ENCODE data around the gene DGKD. TPM values are rescaled to one million over a fixed set of nuclear protein-coding genes. Genes with fewer than 3 reads are reported as not detected.
A peak's percentile ranks its signal among the peaks of the same experiment; 100 is the strongest.

DGKD gene
- total and polyA plus RNA-seq, 9 of the 15 experiments (the other 6 are each of a cell fraction or from before 2014, with no cell fraction given) = 0.52 to 29.5 (median 10.6) TPM

DNA sequence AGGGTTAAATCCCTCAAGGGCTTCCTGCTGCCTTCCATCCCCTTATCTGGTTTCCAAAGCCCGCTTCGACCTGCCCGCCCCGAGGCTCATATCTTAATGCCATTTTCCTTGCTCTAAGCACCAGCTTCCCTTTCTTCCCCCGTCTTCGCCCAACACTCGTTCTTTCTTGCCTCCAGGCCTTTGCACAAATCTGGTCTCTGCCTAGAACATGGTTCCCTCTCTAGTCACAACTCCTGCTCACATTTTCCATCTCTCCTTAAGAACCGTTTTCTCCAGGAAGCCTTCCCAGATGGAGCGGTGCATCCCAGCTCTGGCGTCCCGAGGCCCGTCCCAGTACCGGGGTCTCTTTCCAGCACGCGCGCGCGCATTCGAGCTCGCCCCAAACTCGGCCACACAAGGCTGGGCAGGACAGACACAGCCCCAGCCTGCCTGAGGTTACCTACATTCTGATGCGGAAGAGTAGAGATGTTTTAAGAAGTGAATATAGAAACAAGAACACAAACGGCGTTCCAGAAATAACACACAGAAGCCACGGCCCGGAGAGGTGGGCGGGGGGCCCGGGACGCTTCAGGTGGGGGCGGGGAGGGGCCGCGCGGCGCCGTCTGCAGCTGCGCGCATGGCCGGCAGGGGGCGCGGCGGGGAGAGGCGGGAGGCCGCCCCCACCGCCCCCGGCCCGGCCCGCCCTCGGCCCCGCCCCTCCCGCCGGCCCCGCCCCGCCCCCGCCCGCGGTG lies at the start of gene DGKD (continued):
- TF ChIP-seq MAZ (CRISPR knock-in tag; conservative IDR thresholded peaks at IDR 0.05 in 1 of 2, IDR thresholded peaks at IDR 0.05 in 1 of 2) (no peak), EZH2 (IDR thresholded peaks at IDR 0.05; ENCODE audit: borderline replicate concordance, low read depth, low read length) (no peak), NR2C2 (CRISPR knock-in tag; IDR thresholded peaks at IDR 0.05) (no peak), NR2C2 (tag; IDR thresholded peaks at IDR 0.05) (peak; percentile 45), SMAD4 (CRISPR knock-in tag; conservative IDR thresholded peaks at IDR 0.05) (no peak), LEF1 (IDR thresholded peaks at IDR 0.05) (peak; percentile 39; the same call in 1 of the 2 replicates), DNMT1 (IDR thresholded peaks at IDR 0.05) (no peak), TAL1 (IDR thresholded peaks at IDR 0.05) (peak; percentile 61; the same call in 1 of the 2 replicates), FOXP4 (CRISPR knock-in tag; IDR thresholded peaks at IDR 0.05; ENCODE audit: borderline replicate concordance) (no peak), TRIM25 (IDR thresholded peaks at IDR 0.05; ENCODE audit: borderline replicate concordance) (no peak), SMAD1 (IDR thresholded peaks at IDR 0.05; ENCODE audit: low read depth, low read length, partially characterized antibody) (no peak), ZNF24 (IDR thresholded peaks at IDR 0.05) (no peak), CSDE1 (IDR thresholded peaks at IDR 0.05) (no peak), IRF2 (CRISPR knock-in tag; IDR thresholded peaks at IDR 0.05) (no peak), CBFA2T2 (conservative IDR thresholded peaks at IDR 0.05) (no peak), L3MBTL2 (IDR thresholded peaks at IDR 0.05) (peak; percentile 72), ZNF232 (CRISPR knock-in tag; IDR thresholded peaks at IDR 0.05) (no peak), ZBED1 (IDR thresholded peaks at IDR 0.05) (no peak), ZNF217 (CRISPR knock-in tag; IDR thresholded peaks at IDR 0.05) (no peak), TEAD1 (CRISPR knock-in tag; IDR thresholded peaks at IDR 0.05) (no peak)
- TF ChIP-seq, protein P1, sequence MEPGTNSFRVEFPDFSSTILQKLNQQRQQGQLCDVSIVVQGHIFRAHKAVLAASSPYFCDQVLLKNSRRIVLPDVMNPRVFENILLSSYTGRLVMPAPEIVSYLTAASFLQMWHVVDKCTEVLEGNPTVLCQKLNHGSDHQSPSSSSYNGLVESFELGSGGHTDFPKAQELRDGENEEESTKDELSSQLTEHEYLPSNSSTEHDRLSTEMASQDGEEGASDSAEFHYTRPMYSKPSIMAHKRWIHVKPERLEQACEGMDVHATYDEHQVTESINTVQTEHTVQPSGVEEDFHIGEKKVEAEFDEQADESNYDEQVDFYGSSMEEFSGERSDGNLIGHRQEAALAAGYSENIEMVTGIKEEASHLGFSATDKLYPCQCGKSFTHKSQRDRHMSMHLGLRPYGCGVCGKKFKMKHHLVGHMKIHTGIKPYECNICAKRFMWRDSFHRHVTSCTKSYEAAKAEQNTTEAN (CRISPR knock-in tag; IDR thresholded peaks at IDR 0.05) = no peak
- TF ChIP-seq, protein P2, sequence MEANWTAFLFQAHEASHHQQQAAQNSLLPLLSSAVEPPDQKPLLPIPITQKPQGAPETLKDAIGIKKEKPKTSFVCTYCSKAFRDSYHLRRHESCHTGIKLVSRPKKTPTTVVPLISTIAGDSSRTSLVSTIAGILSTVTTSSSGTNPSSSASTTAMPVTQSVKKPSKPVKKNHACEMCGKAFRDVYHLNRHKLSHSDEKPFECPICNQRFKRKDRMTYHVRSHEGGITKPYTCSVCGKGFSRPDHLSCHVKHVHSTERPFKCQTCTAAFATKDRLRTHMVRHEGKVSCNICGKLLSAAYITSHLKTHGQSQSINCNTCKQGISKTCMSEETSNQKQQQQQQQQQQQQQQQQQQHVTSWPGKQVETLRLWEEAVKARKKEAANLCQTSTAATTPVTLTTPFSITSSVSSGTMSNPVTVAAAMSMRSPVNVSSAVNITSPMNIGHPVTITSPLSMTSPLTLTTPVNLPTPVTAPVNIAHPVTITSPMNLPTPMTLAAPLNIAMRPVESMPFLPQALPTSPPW (CRISPR knock-in tag; IDR thresholded peaks at IDR 0.05) = peak; percentile 86
